ENCODE results near the gene EXOC7.
A peak's percentile ranks its signal among the peaks of the same experiment; 100 is the strongest.

EXOC7 gene

DNA sequence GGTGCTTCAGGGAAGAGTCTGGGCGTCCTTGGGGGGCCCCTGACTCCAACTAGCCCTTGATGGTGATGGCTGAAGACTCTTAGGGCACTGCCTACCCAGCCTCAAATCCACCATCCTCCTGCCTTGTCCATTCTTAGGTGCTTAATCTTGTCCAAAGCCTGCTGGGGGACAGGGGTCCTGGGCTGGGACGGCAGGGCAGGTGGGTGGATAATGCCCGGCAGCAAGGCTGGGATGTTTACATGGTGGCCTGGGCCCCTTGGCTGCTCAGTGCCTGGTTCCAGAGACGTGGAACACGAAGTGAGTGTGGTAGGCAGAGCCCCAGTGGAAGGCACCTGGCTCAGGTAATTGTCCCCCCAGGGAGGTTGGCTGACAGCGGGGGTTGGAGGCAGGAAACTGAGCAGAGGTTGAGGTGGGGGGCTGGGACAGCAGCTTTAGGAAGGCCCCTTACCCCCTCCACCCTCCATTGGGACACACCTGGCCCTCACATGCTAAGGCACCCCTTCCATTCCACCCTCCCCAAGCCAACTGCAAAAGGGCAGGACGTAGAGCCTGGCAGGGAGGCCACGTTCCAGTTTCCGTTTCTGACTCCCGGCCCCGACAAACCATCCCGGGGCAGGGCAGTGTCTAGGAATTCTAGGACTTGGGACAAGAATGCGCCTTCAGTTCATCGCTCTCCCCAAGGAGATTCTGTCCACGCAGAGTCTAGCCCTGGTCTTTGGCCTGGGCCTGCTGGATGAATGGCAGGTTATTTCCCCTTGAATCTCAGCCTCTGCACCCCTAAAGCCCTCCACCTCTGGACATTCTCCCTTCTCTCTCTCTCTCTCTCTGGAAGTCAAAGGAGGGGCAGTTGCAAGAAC is 35.5 kb upstream of the EXOC7 start:
- no peak for DNase-seq

DNA sequence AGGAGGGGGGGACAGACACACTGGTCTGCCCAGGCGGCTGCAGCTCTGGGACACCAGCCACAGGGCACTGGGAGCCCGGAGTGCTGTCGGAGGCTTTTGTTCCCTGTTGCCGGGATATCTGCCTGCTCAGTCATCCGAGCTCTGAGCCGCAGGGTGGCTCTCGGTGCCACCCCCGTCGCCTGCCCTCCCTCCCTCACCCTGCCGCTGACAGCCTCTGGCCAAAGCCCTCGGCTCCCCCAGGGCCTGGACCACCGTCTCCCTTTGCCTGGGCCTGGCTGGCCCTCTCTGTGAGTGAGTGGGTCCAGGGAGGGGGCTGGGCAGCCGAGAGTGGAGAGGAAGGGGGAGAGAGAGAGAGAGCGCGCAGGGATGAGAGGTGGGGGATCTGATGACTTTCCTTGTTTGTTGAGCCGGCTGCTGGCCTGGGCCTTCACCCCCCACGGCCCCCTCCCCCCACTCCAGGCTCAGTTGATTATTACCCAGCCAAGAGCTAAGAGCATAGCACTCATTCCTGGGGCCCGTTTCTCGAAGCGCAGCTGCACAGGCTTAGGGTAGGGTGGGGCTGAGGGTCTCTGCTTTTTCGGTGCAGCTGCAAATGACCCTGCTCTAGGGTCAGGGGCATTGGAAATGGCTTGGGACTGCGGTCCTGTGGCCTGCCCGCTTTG is 34.8 kb upstream of the EXOC7 start:
- no peak for DNase-seq

DNA sequence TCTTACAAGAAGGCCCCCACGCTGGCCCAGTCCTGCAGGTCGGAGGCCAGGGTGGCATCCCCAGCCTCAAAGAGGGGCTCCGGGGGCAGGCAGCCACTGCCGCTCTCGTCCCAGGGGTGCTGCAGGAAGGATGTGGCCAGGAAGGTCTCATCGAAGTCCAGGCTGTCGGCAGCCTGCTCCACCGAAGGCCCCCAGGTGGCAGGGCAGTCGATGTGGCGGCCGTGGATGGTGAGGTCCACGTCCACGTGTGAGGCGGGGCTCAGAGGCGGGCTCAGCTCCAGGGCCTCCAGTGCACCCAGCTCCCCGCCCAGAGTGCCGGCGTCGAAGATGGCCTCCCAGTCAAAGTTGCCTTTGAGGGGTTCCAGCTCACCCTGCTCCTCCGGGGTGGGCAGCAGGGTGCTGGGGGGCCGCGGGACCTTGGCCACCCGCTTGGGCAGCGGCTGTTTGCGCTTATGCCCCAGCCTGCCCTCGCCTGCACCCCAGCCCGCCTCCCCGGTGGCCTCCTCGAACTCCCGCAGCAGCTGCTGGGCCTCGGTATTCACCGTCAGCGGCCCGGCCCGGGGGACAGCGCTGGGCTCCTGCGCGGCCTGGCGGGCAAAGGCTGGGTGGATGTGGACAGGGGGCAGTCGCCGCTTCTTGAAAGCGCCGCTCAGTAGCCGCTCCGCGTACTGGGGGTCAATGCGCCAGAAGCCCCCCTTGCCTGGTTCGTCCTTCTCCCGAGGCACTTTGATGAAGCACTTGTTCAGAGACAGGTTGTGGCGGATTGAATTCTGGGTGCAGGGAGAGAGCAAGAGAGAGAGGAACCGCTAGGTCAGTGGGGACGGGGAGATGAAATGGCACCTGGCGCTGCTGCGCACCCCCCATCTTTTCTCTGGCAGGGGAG is 34.0 kb upstream of the EXOC7 start:
- DNase-seq, result no peak

DNA sequence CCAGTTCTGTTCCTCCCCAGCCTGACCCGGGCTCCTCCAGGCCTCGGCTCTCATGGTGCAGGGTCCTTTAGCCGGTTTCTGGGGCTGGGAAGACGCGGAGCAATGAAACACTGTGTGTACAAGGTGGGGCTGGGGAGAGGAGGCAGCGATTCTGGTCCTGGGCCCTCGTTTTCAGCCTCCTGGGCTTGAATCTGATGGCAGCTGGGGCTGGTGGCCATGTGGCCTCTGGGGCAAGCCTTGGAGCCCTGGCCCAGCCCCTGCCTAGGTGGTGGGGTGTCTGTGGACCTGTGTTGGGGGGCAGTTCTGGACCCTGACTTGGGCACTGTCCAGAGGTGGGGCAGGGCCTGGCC is 33.4 kb upstream of the EXOC7 start:
- no peak for DNase-seq

DNA sequence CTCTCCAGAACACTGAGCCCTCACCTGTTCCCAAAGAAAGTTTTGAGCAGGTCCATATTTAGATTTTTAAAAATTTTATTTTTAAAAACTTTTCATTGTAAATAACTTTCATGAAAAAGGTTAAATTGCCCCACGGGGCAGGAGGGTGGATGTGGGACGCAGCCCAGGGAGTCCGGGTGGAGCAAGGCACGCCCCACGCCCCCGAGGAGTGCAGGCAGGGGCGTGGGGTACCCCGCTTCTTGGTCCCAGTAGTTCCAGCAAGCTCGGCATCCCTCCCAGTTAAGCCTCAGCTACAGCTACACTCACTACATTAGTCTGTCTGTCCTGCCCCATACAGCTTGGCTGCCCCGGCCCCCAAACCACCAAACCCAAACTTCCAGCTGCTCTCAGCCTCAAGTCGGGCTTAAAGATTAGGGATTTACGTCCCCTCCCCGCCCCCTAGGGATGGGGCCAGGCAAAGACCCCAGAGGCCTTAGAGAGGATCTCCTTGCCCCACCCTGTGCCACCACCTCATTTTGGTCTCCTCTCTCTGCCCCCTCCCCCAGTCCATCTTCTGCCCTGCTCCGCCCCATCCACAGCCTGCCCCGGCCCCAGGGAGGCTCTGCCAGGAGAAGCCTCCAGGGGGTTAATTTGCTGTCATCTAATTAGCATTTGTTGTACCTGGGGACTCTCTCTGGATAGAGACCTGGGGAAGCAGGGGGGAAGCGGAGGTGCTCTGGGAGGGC is 32.9 kb upstream of the EXOC7 start:
- no peak for DNase-seq

DNA sequence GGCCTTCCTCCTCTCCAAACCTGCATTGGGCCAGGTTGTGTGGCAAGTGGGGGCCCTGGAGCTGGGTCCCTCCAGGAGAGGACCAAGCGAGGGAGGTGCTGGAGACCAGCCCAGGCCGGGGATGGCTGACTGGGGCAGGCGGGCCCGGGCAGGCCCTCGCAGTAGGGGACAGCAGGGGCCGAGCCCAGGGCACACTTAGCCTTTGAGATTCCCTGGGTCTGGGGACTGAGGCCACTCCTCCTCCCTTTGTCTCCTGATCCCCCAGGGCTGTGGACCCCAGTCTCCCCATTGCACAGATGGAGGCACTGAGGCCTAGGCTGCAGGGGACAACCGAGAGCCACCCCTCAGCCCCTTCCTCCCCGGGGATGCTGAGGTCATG is 32.2 kb upstream of the EXOC7 start:
- no peak for DNase-seq

DNA sequence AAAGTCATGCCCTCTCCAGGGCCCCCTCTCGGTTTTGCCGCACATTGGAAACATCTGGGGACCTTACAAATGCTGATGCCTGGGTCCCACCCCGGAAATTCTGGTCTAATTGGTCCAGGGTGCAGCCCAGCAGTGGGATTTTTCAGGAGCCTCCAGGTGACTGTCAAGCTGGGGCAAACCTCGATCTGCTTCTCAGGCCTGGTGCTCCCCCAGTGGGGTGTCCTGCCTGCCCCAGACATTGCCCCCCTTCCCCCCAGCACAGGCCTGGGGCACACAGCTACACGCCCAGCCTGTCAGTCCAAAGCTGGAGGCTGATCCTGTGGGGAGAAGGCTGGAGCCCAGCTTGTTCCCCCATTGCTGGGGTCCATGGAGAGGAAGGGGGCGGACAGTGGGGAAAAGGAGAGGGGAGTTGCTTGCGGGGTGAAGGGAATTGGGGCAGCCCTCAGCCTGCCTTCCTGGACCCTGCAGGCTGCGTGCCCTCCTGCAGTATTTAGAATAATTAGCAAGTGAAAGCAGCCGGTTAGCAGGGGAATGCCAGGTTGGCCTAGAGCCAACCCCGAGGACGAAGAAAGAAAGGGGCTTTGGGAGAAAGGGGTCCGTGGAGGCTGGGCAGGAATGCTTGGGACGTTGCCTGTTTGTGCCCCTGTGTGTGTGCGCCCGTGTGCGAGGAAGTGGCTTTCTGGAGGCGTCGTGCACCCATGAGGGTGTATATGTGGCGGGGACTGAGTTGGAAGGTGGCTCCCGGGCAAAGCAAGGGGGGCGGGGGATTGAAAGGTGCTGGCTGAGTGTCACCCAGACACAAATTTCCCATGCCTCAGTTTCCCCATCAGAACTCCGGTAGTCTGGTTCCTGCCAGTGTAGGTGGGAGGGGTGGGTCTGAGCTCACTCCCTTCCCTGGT is 31.6 kb upstream of the EXOC7 start:
- no peak for DNase-seq

DNA sequence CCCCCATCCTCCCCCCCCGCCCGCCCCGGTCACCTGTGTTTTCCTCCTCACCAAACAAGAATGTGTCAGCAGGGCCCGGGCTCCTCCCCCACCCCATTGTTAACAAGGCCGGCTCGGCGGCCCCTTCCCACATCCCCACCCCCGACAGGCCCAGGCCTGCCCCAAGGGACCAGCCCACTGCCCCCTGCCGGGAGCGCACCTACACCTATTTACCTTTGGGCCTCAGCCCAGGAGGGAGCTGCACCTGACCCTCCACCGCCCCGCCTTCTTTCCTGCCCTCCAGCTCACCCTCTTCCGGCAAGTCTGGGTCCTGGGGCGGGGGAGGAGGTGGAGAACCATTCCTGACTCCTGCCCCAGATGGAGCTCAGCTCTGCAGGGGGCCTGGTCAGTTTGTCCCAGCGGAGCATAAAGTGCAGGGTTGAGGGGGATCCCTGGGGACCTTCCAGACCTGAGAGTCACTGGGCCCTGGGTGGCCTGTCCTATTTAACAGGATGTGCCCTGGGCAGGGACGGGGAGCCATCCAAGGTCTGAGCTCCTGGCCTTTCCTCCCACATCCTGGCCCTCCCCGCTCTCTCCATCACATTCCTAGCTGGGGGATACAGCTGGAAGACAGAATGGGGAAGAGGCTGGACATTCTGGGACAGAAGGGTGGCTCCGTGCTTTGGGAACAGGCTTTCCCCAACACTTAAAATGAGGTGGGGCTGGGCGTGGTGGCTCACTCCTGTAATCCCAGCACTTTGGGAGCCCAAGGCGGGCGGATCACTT is 29.2 kb upstream of the EXOC7 start:
- no peak for DNase-seq

DNA sequence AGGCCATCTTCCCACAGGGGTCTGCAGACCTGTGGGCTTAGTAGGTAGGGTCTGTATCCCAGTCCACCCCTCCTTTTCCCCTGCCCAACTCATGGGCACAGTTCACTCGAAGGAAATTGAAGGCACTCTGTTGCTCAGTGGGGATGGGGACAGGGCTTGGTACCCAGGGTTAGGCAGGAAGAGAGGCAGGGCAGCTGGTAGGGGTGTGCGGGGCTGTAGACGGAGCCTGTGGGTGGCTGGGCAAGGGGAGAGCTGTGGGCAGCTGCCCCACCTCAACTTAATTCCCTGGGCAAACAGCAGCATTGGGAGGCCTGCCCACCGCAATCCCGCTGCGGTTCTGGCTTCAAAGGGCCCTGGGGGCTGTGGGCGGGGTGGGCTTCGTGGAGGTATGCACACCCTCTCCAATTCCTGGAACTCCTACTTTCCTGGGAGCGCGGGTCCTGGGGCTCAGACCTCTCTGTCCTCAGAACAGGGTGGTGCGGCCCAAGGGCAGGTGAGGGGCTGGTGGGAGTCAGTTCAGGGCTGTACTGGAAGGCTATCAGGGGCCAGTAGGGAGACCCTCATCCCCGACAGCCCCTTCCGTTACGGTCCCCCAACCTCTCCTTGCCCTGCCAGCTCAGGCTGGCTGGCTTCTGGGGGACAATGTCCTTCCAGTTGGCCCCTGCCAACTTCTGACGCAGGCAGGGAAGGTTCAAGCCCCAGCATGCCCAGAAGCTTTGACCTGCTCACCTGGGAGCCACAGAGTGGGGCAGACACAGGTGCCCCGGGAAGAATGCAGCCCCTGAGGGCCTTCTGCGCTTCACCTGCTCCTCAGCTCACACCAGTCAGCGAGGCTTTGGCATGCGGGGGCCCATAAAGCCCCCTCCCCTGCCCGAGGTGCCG is 28.3 kb upstream of the EXOC7 start:
- DNase-seq, result no peak

DNA sequence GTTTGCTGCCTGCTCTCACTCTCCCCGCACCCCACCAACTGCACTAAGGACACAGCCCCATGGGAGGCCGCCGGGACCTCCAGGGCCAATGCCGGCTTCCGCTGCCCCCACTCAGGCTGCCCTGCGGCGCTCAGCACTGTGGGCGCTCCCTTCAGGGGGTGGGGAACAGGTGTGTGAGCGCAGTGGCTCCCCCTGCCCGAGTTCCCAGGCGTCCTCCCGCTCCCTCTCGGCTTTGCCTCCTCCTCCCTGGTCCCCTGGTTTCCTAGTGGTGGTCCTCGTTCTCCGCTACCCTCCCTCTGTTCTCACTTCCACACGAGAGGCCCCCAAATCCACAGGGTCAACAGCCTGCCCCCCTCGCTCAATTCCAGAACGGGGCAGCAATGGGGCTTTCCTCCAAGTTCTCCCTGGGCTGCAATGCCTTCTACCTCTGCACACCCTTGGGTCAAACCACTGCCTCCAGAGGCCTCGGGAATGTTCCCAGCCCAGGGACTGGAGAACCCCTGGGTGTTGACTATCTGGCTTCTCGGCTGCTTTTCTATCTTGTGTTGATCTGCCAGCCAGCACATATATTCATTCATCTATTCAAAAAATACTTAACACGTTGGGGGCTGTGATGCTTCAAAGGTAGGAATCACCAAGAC is 27.6 kb upstream of the EXOC7 start:
- no peak for DNase-seq

DNA sequence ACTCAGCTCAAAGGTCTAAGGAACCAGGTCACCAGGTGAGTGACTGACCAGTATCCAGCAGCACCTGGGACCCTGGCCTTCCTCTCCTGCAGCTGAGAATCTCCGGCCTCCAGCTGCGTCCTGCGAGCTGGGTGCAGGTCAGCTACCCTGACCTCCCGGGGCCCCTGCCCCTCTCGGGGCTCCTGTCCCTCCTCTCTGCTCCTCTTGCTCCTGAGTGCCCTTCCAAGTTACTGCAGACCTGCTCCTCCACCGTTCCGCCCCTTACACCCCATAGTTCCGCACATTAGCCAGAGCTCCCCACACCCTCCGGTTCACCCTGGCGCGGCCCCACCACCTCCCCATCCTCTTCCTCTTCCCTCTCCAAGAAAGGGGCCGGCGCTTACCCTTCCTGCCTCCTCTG is 26.9 kb upstream of the EXOC7 start:
- no peak for DNase-seq

DNA sequence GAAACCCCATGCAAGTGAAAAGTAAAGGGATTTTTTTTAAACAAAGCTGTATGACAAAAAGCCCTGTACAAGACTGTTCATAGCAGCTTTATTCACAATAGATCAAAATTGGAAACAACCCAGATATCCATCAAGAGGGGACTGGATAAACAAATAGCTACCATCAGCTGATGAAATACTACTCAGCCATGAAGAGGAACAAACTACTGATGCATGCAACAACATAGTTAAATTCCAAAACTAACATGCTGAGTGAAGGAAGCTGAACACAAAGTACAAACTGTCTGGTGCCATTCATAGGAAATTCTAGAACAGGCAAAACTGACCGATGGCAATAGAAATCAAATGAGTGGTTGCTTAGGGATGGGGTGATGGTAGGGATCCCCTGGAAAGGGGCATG is 22.3 kb upstream of the EXOC7 start:
- no peak for DNase-seq

DNA sequence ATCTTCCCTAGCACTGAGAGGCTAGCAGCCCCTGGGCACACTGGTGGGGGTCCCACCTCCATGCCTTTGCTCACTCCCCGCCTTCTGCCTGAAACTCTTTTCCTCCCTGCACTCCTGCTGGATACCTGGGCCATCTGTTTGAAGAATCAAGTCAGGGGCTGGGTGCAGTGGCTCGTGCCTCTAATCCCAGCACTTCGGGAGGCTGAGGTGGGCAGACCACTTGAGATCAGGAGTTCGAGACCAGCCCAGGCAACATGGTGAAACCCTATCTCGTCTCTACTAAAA is 21.7 kb upstream of the EXOC7 start:
- no peak for DNase-seq

DNA sequence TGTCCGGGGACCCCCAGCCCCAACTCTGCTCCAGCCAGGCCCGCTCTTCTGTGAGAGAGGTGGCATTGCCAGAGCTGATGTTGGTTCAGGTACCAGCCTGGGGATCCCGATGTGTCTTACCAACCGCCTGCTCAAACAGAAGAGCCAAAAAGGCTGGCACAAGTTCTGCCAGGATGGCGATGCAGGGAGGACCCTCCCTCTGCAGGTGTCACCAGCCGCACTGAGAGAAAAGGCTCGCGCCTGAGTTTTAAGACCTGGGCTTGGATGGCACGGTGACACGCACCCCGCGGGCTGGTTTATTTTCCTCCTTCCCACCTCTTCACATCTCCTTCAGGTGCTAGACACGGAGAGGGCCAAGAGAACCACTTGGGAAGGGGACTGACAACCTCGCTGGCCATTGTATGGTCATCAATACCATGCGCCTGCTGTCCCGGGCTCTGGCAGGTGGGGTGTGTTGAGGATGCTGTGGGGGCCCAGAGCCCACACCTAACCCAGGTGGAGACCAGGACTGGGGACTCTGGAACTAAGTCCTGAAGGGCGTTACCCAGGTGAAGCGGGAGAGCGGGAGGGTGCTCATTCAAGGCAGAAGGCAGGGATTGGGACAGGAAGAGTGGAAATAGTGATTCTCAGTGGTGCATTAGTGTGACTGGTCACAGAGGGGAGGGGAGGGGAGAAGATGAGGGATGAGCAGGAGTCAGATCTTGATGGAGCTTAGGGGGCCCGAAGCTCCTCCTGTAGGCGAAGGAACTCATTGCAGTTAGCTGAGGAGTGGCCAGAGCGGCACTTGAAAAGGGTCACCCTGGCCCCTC is 21.2 kb upstream of the EXOC7 start:
- peak in 1 of 4 experiments; percentile 18 for DNase-seq

DNA sequence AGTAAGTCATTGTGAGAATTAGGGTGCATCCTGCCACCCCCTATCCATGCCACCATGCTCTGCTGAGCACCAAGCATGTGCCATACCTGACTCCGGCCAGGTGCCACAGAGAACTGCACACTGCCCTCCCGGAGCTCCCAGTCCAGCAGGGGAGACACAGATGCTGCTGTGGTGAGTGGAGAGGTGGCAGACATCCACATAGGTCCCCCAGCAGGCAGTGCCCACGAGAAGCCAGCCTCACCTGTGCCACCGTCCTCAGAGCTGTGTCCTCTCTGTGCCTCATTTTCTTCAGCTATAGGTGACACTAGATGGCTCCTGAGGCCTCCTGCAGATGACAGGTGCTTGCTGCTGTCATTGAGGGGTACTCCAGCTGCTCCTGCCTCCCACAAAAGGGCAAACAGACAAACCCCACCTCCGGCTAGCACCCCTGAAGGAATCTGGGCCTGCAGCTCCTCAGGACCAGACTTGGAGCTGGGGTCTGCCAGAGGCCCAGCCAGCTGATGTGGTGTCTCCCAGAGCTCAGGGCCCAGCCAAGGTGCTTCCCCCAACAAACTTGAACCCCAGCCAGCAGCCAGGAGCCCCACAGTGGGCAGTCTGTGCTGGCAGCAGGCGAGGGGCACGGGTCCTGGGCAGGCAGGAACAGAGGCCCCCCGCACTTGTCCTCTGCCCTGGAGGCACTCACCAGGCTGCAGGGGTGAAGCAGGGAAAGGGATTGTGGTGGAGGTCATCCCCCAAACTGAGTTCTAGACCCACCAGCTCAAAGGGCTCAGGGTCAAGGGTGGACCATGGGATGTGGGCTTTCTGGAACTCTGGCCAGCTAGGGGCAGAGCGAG is 20.4 kb upstream of the EXOC7 start:
- no peak for DNase-seq

DNA sequence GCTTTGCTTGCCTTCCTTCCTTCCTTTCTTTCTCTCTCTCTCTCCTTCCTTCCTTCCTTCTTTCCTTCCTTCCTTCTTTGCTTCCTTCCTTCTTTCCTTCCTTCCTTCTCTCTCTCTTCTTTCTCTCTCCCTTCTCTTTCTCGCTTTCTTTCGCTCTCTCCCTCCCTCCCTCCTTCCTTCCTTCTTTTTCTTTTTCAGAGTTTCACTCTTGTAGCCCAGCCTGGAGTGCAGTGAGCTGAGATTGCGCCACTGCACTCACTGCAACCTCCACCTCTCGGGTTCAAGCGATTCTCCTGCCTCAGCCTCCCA is 19.6 kb upstream of the EXOC7 start:
- DNase-seq, result no peak

DNA sequence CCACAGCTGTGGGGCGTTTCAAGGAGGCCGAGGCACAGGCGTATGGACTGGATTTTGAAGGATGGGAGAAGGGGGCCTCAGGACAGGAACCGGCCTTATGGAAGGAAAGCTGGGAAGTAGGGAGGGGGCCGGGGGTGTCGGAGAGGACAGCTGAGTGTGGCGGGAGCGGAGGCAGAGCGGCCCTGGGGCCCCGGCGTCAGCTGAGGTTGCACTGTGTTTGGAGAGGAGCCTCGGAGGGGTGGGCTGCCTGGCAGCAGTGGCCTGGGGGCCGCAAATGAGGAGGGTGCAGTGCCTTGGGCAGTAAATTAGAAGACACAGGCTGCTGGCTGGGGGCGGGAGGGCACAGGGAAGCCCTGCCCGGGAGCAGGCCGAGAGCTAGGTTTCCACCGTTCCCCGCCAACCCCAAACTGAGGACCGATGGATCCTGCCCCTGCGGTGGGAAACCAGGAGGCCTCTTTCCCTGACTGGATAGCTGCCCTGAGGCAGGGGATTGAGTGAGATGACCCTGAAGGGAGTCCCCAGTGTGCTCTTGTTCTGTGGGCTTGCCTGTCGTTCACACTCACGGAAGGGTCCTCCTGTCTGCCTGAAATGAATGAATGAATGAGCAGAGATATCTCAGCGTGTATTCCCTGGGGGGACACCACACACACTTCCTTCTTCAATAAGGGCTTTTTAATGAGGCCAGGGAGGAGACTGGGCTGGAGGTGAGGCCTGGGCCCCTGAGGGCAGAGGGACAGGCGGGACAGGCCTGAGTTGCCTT is 19.0 kb upstream of the EXOC7 start:
- DNase-seq, result no peak

Data from suppressor macrophage (primary cell).